Muscle of back (tissue), 11 donors: Measurements from ENCODE around the gene KLHL21. TPM values are rescaled to one million over a fixed set of nuclear protein-coding genes. Genes with fewer than 3 reads are reported as not detected.

Experiments
- DNase-seq, 3 donors: peaks; one replicate each; pipeline versions ENCODE4 v3.0.0 to v3.0.0-alpha.2; 2013
- polyA plus RNA-seq, 10 donors: library from polyadenylated mRNA; unstranded; fragments of 120-200 nt; gene quantifications; one replicate each; pipeline ENCODE4 v1.2.1, GENCODE V29; 2013; ENCODE audit not compliant: insufficient read length in 10 of 10

KLHL21 gene
- polyA plus RNA-seq, 10 donors = 25.5 to 42.0 (median 30.0) TPM

GRCh38 chr1:6557597-6557996 lies 45.1 kb downstream of the KLHL21 start:
- no peak for DNase-seq

- peak; percentile 63 to 77 (median 64) for DNase-seq
Measured at GRCh38 chr1:6554907-6555778, 47.5 kb downstream of the KLHL21 start, which contains the start of gene TAS1R1. TAS1R1 (plus strand) TSS chr1:6555307; CDS start chr1:6555374, 67 bp downstream.

GRCh38 chr1:6554031-6554906 lies 48.4 kb downstream of the KLHL21 start, which contains the start of gene NOL9:
NOL9 (minus strand) TSS chr1:6554513; CDS start chr1:6554502, 11 bp downstream.
- peak; percentile 92 to 98 (median 97) for DNase-seq

- DNase-seq = no peak
Measured at GRCh38 chr1:6547301-6547700, 55.4 kb downstream of the KLHL21 start.

- DNase-seq = no peak
Measured at GRCh38 chr1:6546326-6546725, 56.3 kb downstream of the KLHL21 start.

- no peak for DNase-seq
Measured at GRCh38 chr1:6545276-6546112, 57.2 kb downstream of the KLHL21 start.

- DNase-seq = no peak
Measured at GRCh38 chr1:6544831-6545230, 57.8 kb downstream of the KLHL21 start.

Other genes with a start within 250 kb of the KLHL21 start
- 10 to 100 TPM; 14.1 to 25.9 (median 17.0) TPM for gene ACOT7, start 209.1 kb downstream of the KLHL21 start, polyA plus RNA-seq
- 1 to 10 TPM in 2 of 10 donors, under 1 TPM in 2, not detected in 6; 0.31 to 2.3 (median 0.92) TPM for gene HES2, start 182.9 kb downstream of the KLHL21 start, polyA plus RNA-seq
- gene ESPN, start 178.1 kb downstream of the KLHL21 start, polyA plus RNA-seq = 1 to 10 TPM in 7 of 10 donors, under 1 TPM in 3; 0.35 to 5.0 (median 1.3) TPM
- gene TNFRSF25, start 136.7 kb downstream of the KLHL21 start, polyA plus RNA-seq = 10 to 100 TPM in 4 of 10 donors, 1 to 10 TPM in 6; 5.7 to 13.9 (median 9.5) TPM
- gene PLEKHG5, start 111.2 kb downstream of the KLHL21 start, polyA plus RNA-seq = 10 to 100 TPM in 4 of 10 donors, 1 to 10 TPM in 6; 6.9 to 15.1 (median 9.8) TPM
- gene NOL9, start 48.4 kb downstream of the KLHL21 start, polyA plus RNA-seq = 10 to 100 TPM; 11.0 to 23.8 (median 14.6) TPM
- gene TAS1R1, start 47.6 kb downstream of the KLHL21 start, polyA plus RNA-seq = 1 to 10 TPM; 3.2 to 7.0 (median 5.1) TPM
- gene ZBTB48, start 22.9 kb downstream of the KLHL21 start, polyA plus RNA-seq = 10 to 100 TPM; 13.2 to 24.8 (median 16.2) TPM
- 10 to 100 TPM; 16.1 to 24.0 (median 18.8) TPM for gene PHF13, start 10.9 kb upstream of the KLHL21 start, polyA plus RNA-seq
- gene THAP3, start 22.0 kb upstream of the KLHL21 start, polyA plus RNA-seq = 10 to 100 TPM; 13.2 to 18.0 (median 15.6) TPM
- gene DNAJC11, start 98.9 kb upstream of the KLHL21 start, polyA plus RNA-seq = 10 to 100 TPM; 26.7 to 42.0 (median 34.7) TPM
- gene CAMTA1, start 182.6 kb upstream of the KLHL21 start, polyA plus RNA-seq = 10 to 100 TPM; 36.4 to 49.7 (median 44.0) TPM